Astrocyte of the spinal cord (primary cell): ENCODE data around the gene MLPH.

Source experiments
- DNase-seq: peaks from one replicate; pipeline ENCODE4 v3.0.0; 2011; ENCODE audit warnings: low read depth, low spot score
- H3K4me3 ChIP-seq: 2 replicates; pipeline ENCODE4 v1.5.1; 2011; ENCODE audit warnings: low read depth, mild to moderate bottlenecking, low read length, moderate library complexity
- in situ Hi-C: cut with HindIII; loops from 2 replicates; pipeline ENCODE4 v1.10.0; 2017; ENCODE audit warnings: low sequenced_read_pairs
- TF ChIP-seq, protein P1 (sequence below): IDR thresholded peaks from 2 replicates; pipeline ENCODE4 v1.5.1; 2012; ENCODE audit warnings: low read depth, mild to moderate bottlenecking, low read length, inconsistent platforms

Gene MLPH

DNA sequence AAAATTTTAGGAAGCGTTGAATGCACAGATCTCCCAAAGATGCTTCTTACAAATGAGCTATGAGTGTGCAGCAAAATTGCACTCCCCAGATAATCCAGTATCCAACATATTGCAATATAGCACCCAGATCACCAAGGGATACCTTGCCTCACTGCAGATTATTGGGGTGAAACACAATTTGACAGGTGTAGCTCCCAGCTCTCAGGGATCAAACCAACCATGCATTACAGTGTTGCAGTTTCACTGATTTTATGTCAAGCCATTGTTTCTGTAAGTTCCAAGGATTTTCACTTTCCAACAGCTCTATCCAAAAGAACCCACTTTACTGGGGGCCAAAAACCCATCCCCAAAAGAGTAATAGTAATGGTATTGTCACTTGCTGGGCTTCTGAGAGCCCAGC, 68.5 kb downstream of the MLPH start:
- no peak overlapping the region for H3K4me3 ChIP-seq
- TF ChIP-seq, protein P1, sequence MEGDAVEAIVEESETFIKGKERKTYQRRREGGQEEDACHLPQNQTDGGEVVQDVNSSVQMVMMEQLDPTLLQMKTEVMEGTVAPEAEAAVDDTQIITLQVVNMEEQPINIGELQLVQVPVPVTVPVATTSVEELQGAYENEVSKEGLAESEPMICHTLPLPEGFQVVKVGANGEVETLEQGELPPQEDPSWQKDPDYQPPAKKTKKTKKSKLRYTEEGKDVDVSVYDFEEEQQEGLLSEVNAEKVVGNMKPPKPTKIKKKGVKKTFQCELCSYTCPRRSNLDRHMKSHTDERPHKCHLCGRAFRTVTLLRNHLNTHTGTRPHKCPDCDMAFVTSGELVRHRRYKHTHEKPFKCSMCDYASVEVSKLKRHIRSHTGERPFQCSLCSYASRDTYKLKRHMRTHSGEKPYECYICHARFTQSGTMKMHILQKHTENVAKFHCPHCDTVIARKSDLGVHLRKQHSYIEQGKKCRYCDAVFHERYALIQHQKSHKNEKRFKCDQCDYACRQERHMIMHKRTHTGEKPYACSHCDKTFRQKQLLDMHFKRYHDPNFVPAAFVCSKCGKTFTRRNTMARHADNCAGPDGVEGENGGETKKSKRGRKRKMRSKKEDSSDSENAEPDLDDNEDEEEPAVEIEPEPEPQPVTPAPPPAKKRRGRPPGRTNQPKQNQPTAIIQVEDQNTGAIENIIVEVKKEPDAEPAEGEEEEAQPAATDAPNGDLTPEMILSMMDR, result no peak
- DNase-seq, result no peak
- in situ Hi-C loops, result no loop called here

DNA sequence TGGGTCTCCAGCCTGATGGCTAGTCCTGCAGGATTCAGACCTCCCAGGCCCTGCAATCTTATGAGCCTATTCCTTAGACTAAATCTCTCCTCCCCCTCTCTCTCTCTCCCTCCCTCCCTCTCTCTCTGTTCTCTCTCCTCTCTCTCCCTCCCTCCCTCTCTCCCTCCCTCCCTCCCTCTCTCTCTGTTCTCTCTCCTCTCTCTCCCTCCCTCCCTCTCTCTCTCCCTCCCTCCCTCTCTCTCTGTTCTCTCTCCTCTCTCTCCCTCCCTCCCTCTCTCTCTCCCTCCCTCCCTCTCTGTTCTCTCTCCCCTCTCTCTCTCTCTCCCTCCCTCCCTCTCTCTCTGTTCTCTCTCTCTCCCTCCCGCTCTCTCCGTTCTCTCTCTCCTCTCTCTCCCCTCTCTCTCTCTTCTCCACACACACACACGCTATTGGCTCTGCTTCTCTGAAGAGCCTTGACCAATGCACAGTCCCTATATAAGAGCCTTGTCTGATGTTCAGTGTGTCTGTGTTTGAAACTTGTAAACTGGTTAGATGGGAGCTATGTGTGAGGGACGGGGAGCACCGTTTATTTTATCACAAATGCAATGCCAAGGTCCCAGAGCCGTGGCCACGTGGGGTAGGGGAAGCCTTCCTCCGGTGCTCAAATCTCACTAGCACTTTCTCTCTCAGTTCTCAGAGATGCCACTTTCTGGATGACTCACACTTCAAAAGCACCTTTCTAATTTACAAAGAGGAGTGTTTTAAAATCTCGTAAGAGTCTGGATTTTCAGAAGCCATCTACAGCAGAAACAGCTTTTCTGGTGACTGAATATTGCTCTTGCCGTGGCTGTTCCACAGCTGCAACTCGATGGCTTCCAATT, 70.0 kb downstream of the MLPH start:
- in situ Hi-C loops, result no loop called here
- DNase-seq, result no peak
- H3K4me3 ChIP-seq, result no peak overlapping the region
- TF ChIP-seq, protein P1, result no peak

DNA sequence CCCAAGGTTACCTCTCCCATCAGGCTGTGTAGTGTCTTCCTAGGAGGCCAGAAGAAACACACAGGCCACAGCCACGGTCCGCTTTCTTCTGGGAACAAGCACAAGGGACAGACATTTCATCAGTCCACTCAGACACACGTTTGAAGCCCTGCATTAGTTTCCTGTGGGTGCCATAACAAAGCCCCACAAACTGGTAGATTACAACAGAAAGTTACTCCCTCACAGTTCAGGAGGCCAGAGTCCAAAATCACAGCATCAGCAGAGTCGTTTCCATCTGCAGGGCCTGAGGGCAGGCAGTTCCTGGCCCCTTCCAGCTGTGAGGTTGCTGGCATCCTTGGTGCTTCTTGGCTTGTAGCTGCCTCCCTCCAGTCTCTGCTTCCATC, 70.6 kb downstream of the MLPH start:
- no peak overlapping the region for H3K4me3 ChIP-seq
- in situ Hi-C loops, result no loop called here
- DNase-seq, result no peak
- TF ChIP-seq, protein P1, result no peak

DNA sequence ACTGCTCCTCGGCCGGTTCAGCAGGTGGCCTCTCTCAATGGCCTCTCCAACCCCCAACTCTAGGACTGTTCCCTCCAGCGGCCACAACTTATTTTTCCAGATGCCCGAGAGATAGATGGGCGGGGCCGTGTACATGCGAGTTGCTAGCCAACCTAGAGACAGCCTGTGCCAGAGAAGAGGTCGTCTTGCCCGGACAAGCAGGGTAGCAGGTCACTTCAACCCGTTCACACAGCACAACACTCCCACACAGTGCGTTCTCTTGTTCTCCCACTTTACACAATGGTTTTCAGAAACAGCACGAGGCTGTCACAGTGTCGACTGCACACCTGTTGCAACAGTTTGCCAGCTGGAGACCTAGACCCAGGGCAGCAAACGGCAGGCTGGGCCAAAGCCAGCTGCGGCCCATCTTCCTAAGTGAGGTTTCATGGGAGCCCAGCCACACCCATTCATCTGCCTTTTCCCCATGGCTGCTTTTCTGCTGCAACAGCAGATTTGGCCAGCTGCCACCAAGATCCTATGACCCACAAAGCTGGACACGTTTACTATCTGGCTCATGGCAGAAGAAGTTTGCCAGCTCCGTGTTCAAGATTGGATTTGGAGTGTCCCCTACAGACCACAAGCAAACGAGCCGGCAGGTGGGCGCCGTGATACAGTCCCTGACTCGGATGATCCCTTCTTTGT, 72.0 kb downstream of the MLPH start:
- in situ Hi-C loops, result no loop called here
- H3K4me3 ChIP-seq, result no peak overlapping the region
- peak; percentile 58 for DNase-seq
- TF ChIP-seq, protein P1, result no peak

DNA sequence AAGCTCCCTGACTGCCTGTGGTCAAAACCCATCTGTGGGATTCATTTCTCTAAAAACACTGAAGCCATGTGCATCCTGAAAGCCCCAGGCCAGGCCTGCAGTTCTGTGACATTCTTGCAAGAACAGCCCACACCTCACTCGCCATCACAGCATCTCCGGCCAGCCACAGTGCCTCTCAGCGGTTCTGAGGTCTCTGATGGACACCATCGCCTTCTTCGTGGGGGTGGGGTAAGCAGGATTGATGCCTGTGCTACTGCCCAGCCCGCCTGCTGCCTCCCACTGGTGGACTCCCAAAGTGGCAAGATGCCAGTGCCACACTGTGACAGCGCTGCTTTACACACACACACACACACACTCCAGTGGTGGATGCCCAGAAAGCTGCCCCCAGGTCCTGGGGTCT, 74.2 kb downstream of the MLPH start:
- H3K4me3 ChIP-seq, result no peak overlapping the region
- TF ChIP-seq, protein P1, result no peak
- in situ Hi-C loops, result no loop called here
- DNase-seq, result no peak

- in situ Hi-C loops, result no loop called here
- H3K4me3 ChIP-seq, result no peak overlapping the region
- no peak for DNase-seq
- TF ChIP-seq, protein P1, result no peak
Measured at GRCh38 chr2:237563816-237564215, 76.8 kb downstream of the MLPH start.
